ENCODE data around the gene EFNA1. TPM values are rescaled to one million over a fixed set of nuclear protein-coding genes. Genes with fewer than 3 reads are reported as not detected.

EFNA1 gene
- polyA plus RNA-seq, 1 donor from 2014 or later: 0.50 TPM

- no peaks in the 10 kb centered on the region for H3K36me3 ChIP-seq (ENCODE audit: insufficient read depth, low read length)
- peak overlapping the region; percentile 99 for H3K9ac ChIP-seq (ENCODE audit: low read length)
- no peak overlapping the region for H2AFZ ChIP-seq (ENCODE audit: low read depth, low read length)
- H3K9me3 ChIP-seq (ENCODE audit: low read length): no peaks in the 10 kb centered on the region
- peak overlapping the region; percentile 10 for H3K4me2 ChIP-seq (ENCODE audit: low read length)
- H3K9me2 ChIP-seq (ENCODE audit: insufficient read depth, low read length): no peaks in the 10 kb centered on the region
- peaks cover 33% of the 10 kb centered on the region for H4K20me1 ChIP-seq (ENCODE audit: insufficient read depth)
- H3K79me2 ChIP-seq (replicated peaks; ENCODE audit: insufficient read depth, low read length): peaks cover 27% of the 10 kb centered on the region
- no peaks in the 10 kb centered on the region for H3K27me3 ChIP-seq (ENCODE audit: insufficient read depth, low read depth, low read length)
- H3K4me3 ChIP-seq (ENCODE audit: low read length): peak overlapping the region; percentile 99
- H3F3A ChIP-seq (ENCODE audit: insufficient read depth, low read length, poor library complexity, severe bottlenecking): peaks cover 7% of the 10 kb centered on the region
- H3K27ac ChIP-seq (ENCODE audit: low read length): no peak overlapping the region
- TF ChIP-seq EZH2 (IDR thresholded peaks at IDR 0.05; ENCODE audit: borderline replicate concordance, insufficient read depth, low read length, poor library complexity, severe bottlenecking) (no peak), SMC3 (conservative IDR thresholded peaks at IDR 0.05; ENCODE audit: poor library complexity) (no peak), MXI1 (conservative IDR thresholded peaks at IDR 0.05; ENCODE audit: poor library complexity, severe bottlenecking) (no peak), TAF1 (IDR thresholded peaks at IDR 0.05; ENCODE audit: low read depth) (no peak), POLR2AphosphoS5 (IDR thresholded peaks at IDR 0.05) (no peak), RAD21 (conservative IDR thresholded peaks at IDR 0.05) (no peak), CTCF (IDR thresholded peaks at IDR 0.05; ENCODE audit: poor library complexity, severe bottlenecking) (no peak), REST (IDR thresholded peaks at IDR 0.05; ENCODE audit: borderline replicate concordance) (no peak), EP300 (conservative IDR thresholded peaks at IDR 0.05; ENCODE audit: poor library complexity, severe bottlenecking) (no peak)
These were observed 45.2 kb upstream of the EFNA1 start for GRCh38 chr1:155082301-155083051.

GRCh38 chr1:155083052-155083541 lies 44.6 kb upstream of the EFNA1 start:
- no peak for TF ChIP-seq RAD21 (conservative IDR thresholded peaks at IDR 0.05)
- no peak for TF ChIP-seq REST (IDR thresholded peaks at IDR 0.05; ENCODE audit: borderline replicate concordance)
- TF ChIP-seq SMC3 (conservative IDR thresholded peaks at IDR 0.05; ENCODE audit: poor library complexity): no peak
- no peak for TF ChIP-seq POLR2AphosphoS5 (IDR thresholded peaks at IDR 0.05)
- no peak for TF ChIP-seq TAF1 (IDR thresholded peaks at IDR 0.05; ENCODE audit: low read depth)
- TF ChIP-seq MXI1 (conservative IDR thresholded peaks at IDR 0.05; ENCODE audit: poor library complexity, severe bottlenecking): no peak
- no peak for TF ChIP-seq EZH2 (IDR thresholded peaks at IDR 0.05; ENCODE audit: borderline replicate concordance, insufficient read depth, low read length, poor library complexity, severe bottlenecking)
- no peak for TF ChIP-seq EP300 (conservative IDR thresholded peaks at IDR 0.05; ENCODE audit: poor library complexity, severe bottlenecking)
- no peak for TF ChIP-seq CTCF (IDR thresholded peaks at IDR 0.05; ENCODE audit: poor library complexity, severe bottlenecking)
- Histone ChIP-seq H3K27me3 (ENCODE audit: insufficient read depth, low read depth, low read length) (no peaks in the 10 kb centered on the region), H3K4me2 (ENCODE audit: low read length) (no peak overlapping the region)

More at GRCh38 chr1:155083052-155083541, 44.6 kb upstream of the EFNA1 start:
- Histone ChIP-seq H3K79me2 (replicated peaks; ENCODE audit: insufficient read depth, low read length) (peaks cover 27% of the 10 kb centered on the region), H3K9me3 (ENCODE audit: low read length) (no peaks in the 10 kb centered on the region), H3K9me2 (ENCODE audit: insufficient read depth, low read length) (no peaks in the 10 kb centered on the region), H3F3A (ENCODE audit: insufficient read depth, low read length, poor library complexity, severe bottlenecking) (peaks cover 7% of the 10 kb centered on the region), H2AFZ (ENCODE audit: low read depth, low read length) (no peak overlapping the region), H3K4me3 (ENCODE audit: low read length) (peak overlapping the region; percentile 99), H3K27ac (ENCODE audit: low read length) (no peak overlapping the region), H3K36me3 (ENCODE audit: insufficient read depth, low read length) (no peaks in the 10 kb centered on the region), H3K9ac (ENCODE audit: low read length) (peak overlapping the region; percentile 44), H4K20me1 (ENCODE audit: insufficient read depth) (peaks cover 33% of the 10 kb centered on the region)

All from neural cell (in vitro differentiated cells).